Activated naive CD8-positive, alpha-beta T cell treated with anti-CD3 and anti-CD28 coated beads, Interleukin-2, amount 50 U/mL, for 24 hours (primary cell): ENCODE measurements around the gene SPTBN4.

ENCODE experiments used
- ATAC-seq: fragments of 150-1000 bp; cut with Tn5 transposase; one replicate; pipeline ENCODE4 v1.10.0; 2021
- DNase-seq: peaks from one replicate; pipeline ENCODE4 v3.0.0; 2021
- H3K27ac Mint-ChIP-seq: one replicate; pipeline ENCODE4 v1.8.0; 2021; ENCODE audit warnings: mild to moderate bottlenecking, mixed read lengths
- H3K27me3 Mint-ChIP-seq: one replicate; pipeline ENCODE4 v1.8.0; 2021; ENCODE audit warnings: mixed read lengths
- H3K36me3 Mint-ChIP-seq: one replicate; pipeline ENCODE4 v1.8.0; 2021; ENCODE audit warnings: low read depth, mixed read lengths
- H3K4me1 Mint-ChIP-seq: one replicate; pipeline ENCODE4 v1.8.0; 2021; ENCODE audit warnings: mixed read lengths
- H3K4me3 Mint-ChIP-seq: one replicate; pipeline ENCODE4 v1.8.0; 2021; ENCODE audit warnings: mild to moderate bottlenecking, moderate library complexity, mixed read lengths
- H3K9me3 Mint-ChIP-seq: one replicate; pipeline ENCODE4 v1.8.0; 2021; ENCODE audit warnings: mixed read lengths

The SPTBN4 gene

DNA sequence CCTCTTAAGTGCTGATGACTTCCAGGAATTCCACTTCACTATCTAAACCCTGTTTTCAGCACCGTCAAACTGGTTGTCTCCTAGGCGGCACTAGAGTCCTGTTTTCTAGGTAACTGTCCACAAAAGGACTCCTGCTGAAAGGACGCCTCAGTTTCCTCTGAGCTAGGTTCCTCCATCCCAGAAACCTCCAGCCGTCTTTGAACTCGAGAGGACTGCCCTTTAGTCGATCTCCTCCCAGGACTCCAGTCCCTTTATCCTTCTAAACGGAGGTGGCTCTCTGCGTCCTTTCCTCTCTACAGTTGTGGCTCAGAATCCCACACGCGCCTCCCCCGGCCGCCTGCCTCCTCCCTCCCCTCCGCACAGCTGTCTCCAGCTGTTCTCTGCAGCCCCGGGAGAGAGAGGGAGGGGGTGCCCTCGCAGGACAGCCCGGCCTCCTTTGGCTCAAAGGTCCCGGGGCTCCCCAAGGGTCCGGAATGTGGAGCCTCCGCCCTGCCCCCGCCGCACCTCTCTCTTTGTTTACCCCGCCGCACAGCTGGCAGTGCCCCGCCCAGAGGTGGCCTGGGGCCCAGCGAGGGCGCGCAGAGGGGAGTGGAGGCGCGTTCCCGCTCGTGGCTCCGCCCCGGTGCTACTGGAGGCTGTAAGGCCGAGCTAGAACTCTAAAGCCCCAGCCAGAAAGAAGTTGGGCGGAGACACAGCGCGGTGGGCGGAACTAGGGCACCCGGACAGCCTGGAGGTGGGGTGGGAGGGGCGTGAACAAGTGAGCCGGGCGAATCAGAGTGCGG lies 136.8 kb downstream of the SPTBN4 start:
- peaks cover 34% of the 10 kb centered on the region for H3K27me3 Mint-ChIP-seq
- H3K27ac Mint-ChIP-seq = peak overlapping the region; percentile 81
- H3K4me3 Mint-ChIP-seq = peak overlapping the region; percentile 74
- DNase-seq = peak; percentile 95
- ATAC-seq = peak; percentile 68
- H3K4me1 Mint-ChIP-seq = peaks cover 68% of the 10 kb centered on the region
- no peaks in the 10 kb centered on the region for H3K36me3 Mint-ChIP-seq
- no peaks in the 10 kb centered on the region for H3K9me3 Mint-ChIP-seq

- Mint-ChIP-seq H3K27me3 (peaks cover 28% of the 10 kb centered on the region), H3K4me1 (peaks cover 68% of the 10 kb centered on the region), H3K36me3 (no peaks in the 10 kb centered on the region), H3K27ac (peak overlapping the region; percentile 81), H3K4me3 (peak overlapping the region; percentile 74), H3K9me3 (no peaks in the 10 kb centered on the region)
- ATAC-seq = no peak
- no peak for DNase-seq
Measured at GRCh38 chr19:40604171-40604646, 137.4 kb downstream of the SPTBN4 start.

- H3K27ac Mint-ChIP-seq = peak overlapping the region; percentile 88
- peaks cover 63% of the 10 kb centered on the region for H3K4me1 Mint-ChIP-seq
- ATAC-seq = no peak
- peak overlapping the region; percentile 75 for H3K4me3 Mint-ChIP-seq
- H3K9me3 Mint-ChIP-seq = no peaks in the 10 kb centered on the region
- DNase-seq = no peak
- H3K36me3 Mint-ChIP-seq = no peaks in the 10 kb centered on the region
- H3K27me3 Mint-ChIP-seq = peaks cover 23% of the 10 kb centered on the region
Measured at GRCh38 chr19:40604647-40605215, 137.9 kb downstream of the SPTBN4 start.

- peak overlapping the region; percentile 75 for H3K4me3 Mint-ChIP-seq
- no peaks in the 10 kb centered on the region for H3K36me3 Mint-ChIP-seq
- peak overlapping the region; percentile 88 for H3K27ac Mint-ChIP-seq
- no peaks in the 10 kb centered on the region for H3K9me3 Mint-ChIP-seq
- peaks cover 66% of the 10 kb centered on the region for H3K4me1 Mint-ChIP-seq
- DNase-seq (peak; percentile 74), ATAC-seq (peak; percentile 58)
- peaks cover 20% of the 10 kb centered on the region for H3K27me3 Mint-ChIP-seq
Measured at GRCh38 chr19:40605216-40605971, 138.6 kb downstream of the SPTBN4 start.

DNA sequence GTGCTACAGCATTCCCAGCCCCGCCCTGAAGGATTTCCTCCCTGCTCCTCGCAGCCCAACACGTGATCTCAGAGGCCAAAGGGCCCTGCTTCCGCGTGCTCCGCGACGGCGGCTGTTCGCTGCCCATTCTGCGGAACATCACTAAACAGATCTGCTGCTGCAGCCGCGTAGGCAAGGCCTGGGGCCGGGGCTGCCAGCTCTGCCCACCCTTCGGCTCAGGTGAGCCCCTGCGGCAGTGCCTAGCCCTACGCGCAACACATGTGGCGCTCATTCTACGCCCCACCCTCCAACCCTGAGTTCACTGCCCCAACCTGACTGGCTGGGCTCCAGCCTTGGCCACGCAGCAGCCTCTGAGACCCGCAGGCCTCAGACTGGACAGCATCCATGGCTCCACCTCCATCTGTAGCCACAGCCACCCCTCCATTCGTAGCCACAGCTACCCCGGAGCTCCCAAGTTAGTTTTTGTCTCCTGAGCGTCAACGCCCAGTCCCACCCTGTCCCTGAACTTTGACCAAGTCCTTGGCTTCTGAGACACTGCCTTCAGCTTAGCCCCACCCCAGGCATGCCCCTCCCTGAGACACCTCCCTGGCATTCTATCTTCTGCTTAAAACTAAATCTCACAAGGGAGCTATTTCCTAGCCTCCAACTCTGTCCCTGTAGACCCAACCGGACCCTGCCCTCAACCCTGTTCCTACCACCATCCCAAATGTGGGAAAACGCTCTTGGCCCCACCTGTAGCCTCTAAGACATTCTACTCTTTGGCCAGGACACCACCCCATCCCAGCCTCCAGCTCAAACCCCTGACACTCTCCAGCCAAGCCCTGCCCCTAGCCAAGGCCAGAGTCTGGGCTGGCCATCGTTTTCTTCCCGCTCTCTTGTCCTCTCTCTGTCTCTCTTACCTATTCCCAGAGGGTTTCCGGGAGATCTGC lies 140.8 kb downstream of the SPTBN4 start:
- H3K36me3 Mint-ChIP-seq = no peaks in the 10 kb centered on the region
- no peaks in the 10 kb centered on the region for H3K9me3 Mint-ChIP-seq
- no peak overlapping the region for H3K27ac Mint-ChIP-seq
- H3K27me3 Mint-ChIP-seq = peaks cover 8% of the 10 kb centered on the region
- peak overlapping the region; percentile 24 for H3K4me3 Mint-ChIP-seq
- no peak for DNase-seq
- peaks cover 68% of the 10 kb centered on the region for H3K4me1 Mint-ChIP-seq
- ATAC-seq = no peak

DNA sequence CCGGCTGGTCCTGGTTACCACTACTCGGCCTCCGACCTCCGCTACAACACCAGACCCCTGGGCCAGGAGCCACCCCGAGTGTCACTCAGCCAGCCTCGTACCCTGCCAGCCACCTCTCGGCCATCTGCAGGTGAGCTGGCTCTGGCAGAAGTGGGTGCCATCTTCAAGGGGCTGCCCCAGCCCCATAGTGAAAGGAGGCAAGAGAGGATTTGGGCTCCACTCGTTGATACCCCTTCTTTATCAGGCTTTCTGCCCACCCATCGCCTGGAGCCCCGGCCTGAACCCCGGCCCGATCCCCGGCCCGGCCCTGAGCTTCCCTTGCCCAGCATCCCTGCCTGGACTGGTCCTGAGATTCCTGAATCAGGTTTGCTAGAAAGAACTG lies 141.4 kb downstream of the SPTBN4 start:
- Mint-ChIP-seq H3K4me1 (peaks cover 70% of the 10 kb centered on the region), H3K36me3 (no peaks in the 10 kb centered on the region), H3K27ac (no peak overlapping the region), H3K9me3 (no peaks in the 10 kb centered on the region), H3K4me3 (no peak overlapping the region), H3K27me3 (peaks cover 3% of the 10 kb centered on the region)
- ATAC-seq = no peak
- DNase-seq = no peak

DNA sequence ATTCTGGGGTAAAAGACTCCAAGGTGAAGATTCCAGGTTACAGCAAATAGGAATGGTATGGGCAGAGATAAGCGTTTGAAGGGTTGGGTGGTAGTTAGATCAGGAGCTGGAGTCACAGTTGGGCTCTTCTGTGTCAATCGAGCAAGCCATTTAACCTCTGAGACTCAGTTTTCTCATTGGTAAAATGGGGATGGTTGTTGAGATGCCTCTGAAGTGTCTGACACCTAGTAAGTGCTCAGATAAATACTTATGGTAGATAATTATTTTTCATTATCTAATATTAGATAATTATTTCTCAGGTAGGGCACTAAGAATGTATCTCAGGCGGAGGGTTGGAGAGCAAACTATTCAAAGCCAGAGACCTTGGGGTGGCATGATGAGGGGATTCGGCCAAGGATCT lies 142.2 kb downstream of the SPTBN4 start:
- Mint-ChIP-seq H3K27ac (peak overlapping the region; percentile 94), H3K4me3 (peak overlapping the region; percentile 82), H3K27me3 (peaks cover 3% of the 10 kb centered on the region), H3K4me1 (peaks cover 63% of the 10 kb centered on the region), H3K9me3 (no peaks in the 10 kb centered on the region), H3K36me3 (no peaks in the 10 kb centered on the region)
- DNase-seq = no peak
- no peak for ATAC-seq

DNA sequence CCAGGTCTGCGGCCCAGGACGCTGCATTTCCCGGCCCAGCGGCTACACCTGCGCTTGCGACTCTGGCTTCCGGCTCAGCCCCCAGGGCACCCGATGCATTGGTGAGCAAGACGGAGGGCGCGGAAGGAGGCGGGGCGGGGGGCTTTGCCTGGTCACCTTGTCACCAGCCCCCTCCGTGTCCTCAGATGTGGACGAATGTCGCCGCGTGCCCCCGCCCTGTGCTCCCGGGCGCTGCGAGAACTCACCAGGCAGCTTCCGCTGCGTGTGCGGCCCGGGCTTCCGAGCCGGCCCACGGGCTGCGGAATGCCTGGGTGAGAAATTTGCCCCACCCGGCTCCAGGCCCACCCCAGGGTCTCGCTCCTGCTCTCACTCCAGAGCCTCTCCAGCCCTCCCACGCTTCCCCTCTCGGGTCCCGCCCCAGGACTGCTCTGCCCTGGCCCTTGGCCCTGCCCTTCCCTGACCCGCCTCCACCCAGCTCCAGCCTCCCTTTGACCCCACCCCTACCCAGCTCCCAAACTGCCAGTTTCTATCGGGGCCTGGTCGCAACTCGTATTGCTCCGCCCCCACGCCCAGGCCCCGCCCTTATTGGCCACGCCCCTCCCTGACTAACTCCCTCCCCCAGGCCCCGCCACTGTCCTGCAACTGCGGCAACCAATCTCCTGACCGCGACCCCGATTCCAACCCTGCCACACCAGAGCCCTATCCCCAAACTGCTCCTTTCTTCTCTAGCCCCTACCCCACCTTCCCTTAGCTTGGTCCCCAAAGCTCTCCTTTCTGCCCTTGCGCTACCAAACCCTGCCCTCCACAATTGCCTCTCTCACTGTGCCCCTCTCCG lies 143.0 kb downstream of the SPTBN4 start:
- Mint-ChIP-seq H3K27ac (peak overlapping the region; percentile 94), H3K4me1 (peaks cover 57% of the 10 kb centered on the region), H3K9me3 (no peaks in the 10 kb centered on the region), H3K36me3 (no peaks in the 10 kb centered on the region), H3K27me3 (no peaks in the 10 kb centered on the region), H3K4me3 (peak overlapping the region; percentile 82)
- peak; percentile 61 for ATAC-seq
- peak; percentile 96 for DNase-seq

DNA sequence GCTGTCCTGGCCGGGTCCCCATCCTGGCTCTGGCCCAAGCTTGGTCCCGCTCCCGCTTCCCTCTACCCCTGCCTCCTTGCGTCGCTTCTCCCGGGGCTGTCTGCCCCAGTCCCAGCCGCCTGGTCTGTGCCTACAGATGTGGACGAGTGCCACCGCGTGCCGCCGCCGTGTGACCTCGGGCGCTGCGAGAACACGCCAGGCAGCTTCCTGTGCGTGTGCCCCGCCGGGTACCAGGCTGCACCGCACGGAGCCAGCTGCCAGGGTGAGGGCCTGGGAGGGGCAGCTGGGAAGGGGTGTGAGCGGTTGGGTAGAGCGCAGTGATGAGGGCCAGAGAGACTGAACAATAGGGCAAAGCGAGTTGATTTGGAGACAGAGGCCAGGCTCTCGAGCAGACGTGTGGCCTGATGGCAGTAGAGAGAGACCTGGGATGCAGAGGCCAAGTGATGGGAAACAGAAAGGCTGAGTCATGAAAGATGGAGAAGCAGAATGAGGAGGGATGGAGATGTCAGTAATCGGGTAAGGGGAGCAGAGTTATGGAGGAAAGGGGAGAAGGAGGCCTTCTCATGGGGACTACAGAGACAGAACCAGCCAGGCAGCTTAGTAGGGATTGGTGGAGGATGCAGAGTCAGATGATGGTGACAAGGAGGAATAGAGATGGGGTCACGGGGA lies 143.7 kb downstream of the SPTBN4 start:
- peak; percentile 58 for DNase-seq
- H3K36me3 Mint-ChIP-seq = no peaks in the 10 kb centered on the region
- no peaks in the 10 kb centered on the region for H3K27me3 Mint-ChIP-seq
- H3K27ac Mint-ChIP-seq = peak overlapping the region; percentile 94
- no peaks in the 10 kb centered on the region for H3K9me3 Mint-ChIP-seq
- H3K4me3 Mint-ChIP-seq = peak overlapping the region; percentile 82
- no peak for ATAC-seq
- H3K4me1 Mint-ChIP-seq = peaks cover 58% of the 10 kb centered on the region

DNA sequence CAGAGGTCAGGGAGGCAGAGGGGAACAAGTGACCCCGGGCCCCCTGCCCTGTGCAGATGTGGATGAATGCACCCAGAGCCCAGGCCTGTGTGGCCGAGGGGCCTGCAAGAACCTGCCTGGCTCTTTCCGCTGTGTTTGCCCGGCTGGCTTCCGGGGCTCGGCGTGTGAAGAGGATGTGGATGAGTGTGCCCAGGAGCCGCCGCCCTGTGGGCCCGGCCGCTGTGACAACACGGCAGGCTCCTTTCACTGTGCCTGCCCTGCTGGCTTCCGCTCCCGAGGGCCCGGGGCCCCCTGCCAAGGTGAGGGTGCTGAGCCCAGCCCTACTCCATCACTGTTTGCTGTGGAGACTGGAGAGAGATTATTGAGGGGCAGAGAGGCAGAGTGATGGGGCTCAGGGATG lies 144.3 kb downstream of the SPTBN4 start:
- peak overlapping the region; percentile 94 for H3K27ac Mint-ChIP-seq
- no peak for ATAC-seq
- no peaks in the 10 kb centered on the region for H3K27me3 Mint-ChIP-seq
- H3K36me3 Mint-ChIP-seq = peaks cover 5% of the 10 kb centered on the region
- peaks cover 59% of the 10 kb centered on the region for H3K4me1 Mint-ChIP-seq
- no peaks in the 10 kb centered on the region for H3K9me3 Mint-ChIP-seq
- H3K4me3 Mint-ChIP-seq = peak overlapping the region; percentile 82
- DNase-seq = no peak

- H3K27ac Mint-ChIP-seq = peak overlapping the region; percentile 94
- H3K4me3 Mint-ChIP-seq = peak overlapping the region; percentile 90
Measured at GRCh38 chr19:40611900-40612698, 145.3 kb downstream of the SPTBN4 start.

More at GRCh38 chr19:40611900-40612698, 145.3 kb downstream of the SPTBN4 start:
- no peaks in the 10 kb centered on the region for H3K27me3 Mint-ChIP-seq
- ATAC-seq = no peak
- no peak for DNase-seq
- H3K36me3 Mint-ChIP-seq = peaks cover 10% of the 10 kb centered on the region
- no peaks in the 10 kb centered on the region for H3K9me3 Mint-ChIP-seq
- H3K4me1 Mint-ChIP-seq = peaks cover 57% of the 10 kb centered on the region
